Right lobe of liver (tissue), 6 donors: ENCODE data around the gene PDXP. TPM values are rescaled to one million over a fixed set of nuclear protein-coding genes. Genes with fewer than 3 reads are reported as not detected.

ENCODE experiments used
- ATAC-seq, 4 donors: fragments of 200-7000 bp; cut with Tn5 transposase; one replicate each; pipeline ENCODE4 v1.9.1; 2020; ENCODE audit warnings: mild to moderate bottlenecking in 4 of 4, moderate library complexity in 4 of 4
- DNase-seq, 3 donors: peaks; one replicate each; pipeline ENCODE4 v3.0.0-alpha.2; 2020
- H3K27ac ChIP-seq, 3 donors: fragments of 200-600 bp; one replicate each; pipeline ENCODE4 v1.8.0; 2022
- H3K27me3 ChIP-seq, 2 donors: fragments of 200-600 bp; one replicate each; pipeline ENCODE4 v1.8.0; 2022
- H3K36me3 ChIP-seq, 4 donors: fragments of 200-600 bp; sonication (generic) in 1 of 4; one replicate each; pipeline versions ENCODE4 v1.5.1 to v1.8.0; 2017 to 2022; ENCODE audit warnings: control low read depth in 1 of 4
- H3K4me1 ChIP-seq, 4 donors: fragments of 200-600 bp; sonication (generic) in 1 of 4; one replicate each; pipeline versions ENCODE4 v1.5.1 to v1.8.0; 2017 to 2022; ENCODE audit warnings: control low read depth in 1 of 4
- H3K4me3 ChIP-seq, 3 donors: fragments of 200-600 bp; one replicate each; pipeline ENCODE4 v1.8.0; 2022
- H3K9me3 ChIP-seq, 4 donors: fragments of 200-600 bp; sonication (generic) in 1 of 4; one replicate each; pipeline versions ENCODE4 v1.5.1 to v1.8.0; 2017 to 2022; ENCODE audit warnings: control low read depth in 1 of 4
- POLR2A ChIP-seq: fragments of 450-650 bp; IDR thresholded peaks from one replicate; pipeline ENCODE4 v1.6.1; 2017; ENCODE audit warnings: antibody characterized with exemption, mild to moderate bottlenecking
- WGBS: methylation state at CpG from one replicate; pipeline ENCODE4 v1.1.6; 2018; ENCODE audit warnings: low coverage, low lambda C conversion rate; ENCODE audit not compliant: insufficient coverage; ENCODE audit errors: missing lambda C conversion rate; 5-methylcytosine and 5-hydroxymethylcytosine counted together
- intact Hi-C, 2 donors: fragments of 100-400 bp; cut with DNase I; formaldehyde crosslinking; loops; one replicate each; pipeline versions ENCODE4 v1.11.2 to v1.14.1; 2022
- total RNA-seq, 6 experiments: library from RNA; depleted of rRNA in 2 of 6; stranded (reverse); fragments of >200 nt in 2 of 6; fragmentation: NEBNext Ultra II Directional in 3 of 6; extraction: Animal tissue kit (Norgen Biotek cat#: 25700) in 3 of 6; gene quantifications; one replicate each; pipeline versions ENCODE4 v1.1.0 to v1.2.4, GENCODE V29; 2016 to 2023
- TF ChIP-seq, protein P1 (sequence below), 4 donors: fragments of 200-600 bp in 3 of 4; fragments of 450-650 bp in 1 of 4; IDR thresholded peaks; one replicate each; pipeline versions ENCODE4 v1.5.1 to v1.8.0; 2016 to 2022; ENCODE audit warnings: antibody characterized with exemption in 4 of 4, mild to moderate bottlenecking in 2 of 4
- donor health status: DM: no; HTN: yes; CAD: no.
- donor health status: DM: no; HTN: no; CAD: no.
- donor health status: DM: no; HTN: no; CAD: no.
- donor health status: DM: no; HTN: yes; CAD: no.
- donor health status: DM: no; HTN: yes; CAD: no.

PDXP gene
- total RNA-seq, 6 experiments from 2014 or later: 15.7 to 63.4 (median 34.4) TPM

DNA sequence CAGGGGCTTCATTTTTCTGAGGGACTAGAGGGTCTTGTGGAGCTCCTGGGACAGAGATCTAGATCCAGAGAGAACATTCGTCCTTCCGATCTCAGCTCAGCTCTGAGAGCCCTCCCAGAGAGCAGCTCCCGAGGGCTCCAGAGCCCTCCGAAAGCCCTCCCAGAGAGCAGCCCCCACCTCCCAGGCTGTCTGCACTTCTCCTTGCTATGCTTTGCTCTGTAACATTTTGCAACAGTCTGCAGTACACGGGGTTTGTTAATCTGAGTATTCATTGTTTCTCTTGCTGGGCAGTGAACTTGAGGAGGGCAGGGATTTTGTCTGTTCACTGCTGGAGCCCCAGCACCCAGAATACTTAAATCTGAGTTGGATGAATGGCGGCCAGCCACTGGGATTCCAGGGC is 47.3 kb upstream of the PDXP start:
- no peak overlapping the region for H3K4me3 ChIP-seq
- intact Hi-C loops: no loop called here
- no peak for DNase-seq
- peaks cover 0 to 11% (median 0%) of the 10 kb centered on the region in 4 donors for H3K36me3 ChIP-seq
- peak overlapping the region; percentile 14 to 88 (median 24) for H3K27ac ChIP-seq
- ATAC-seq: no peak
- H3K9me3 ChIP-seq: no peaks in the 10 kb centered on the region
- TF ChIP-seq, protein P1, sequence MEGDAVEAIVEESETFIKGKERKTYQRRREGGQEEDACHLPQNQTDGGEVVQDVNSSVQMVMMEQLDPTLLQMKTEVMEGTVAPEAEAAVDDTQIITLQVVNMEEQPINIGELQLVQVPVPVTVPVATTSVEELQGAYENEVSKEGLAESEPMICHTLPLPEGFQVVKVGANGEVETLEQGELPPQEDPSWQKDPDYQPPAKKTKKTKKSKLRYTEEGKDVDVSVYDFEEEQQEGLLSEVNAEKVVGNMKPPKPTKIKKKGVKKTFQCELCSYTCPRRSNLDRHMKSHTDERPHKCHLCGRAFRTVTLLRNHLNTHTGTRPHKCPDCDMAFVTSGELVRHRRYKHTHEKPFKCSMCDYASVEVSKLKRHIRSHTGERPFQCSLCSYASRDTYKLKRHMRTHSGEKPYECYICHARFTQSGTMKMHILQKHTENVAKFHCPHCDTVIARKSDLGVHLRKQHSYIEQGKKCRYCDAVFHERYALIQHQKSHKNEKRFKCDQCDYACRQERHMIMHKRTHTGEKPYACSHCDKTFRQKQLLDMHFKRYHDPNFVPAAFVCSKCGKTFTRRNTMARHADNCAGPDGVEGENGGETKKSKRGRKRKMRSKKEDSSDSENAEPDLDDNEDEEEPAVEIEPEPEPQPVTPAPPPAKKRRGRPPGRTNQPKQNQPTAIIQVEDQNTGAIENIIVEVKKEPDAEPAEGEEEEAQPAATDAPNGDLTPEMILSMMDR (IDR thresholded peaks at IDR 0.05): no peak
- TF ChIP-seq POLR2A: no peak
- peaks cover 0 to 22% (median 2%) of the 10 kb centered on the region in 4 donors for H3K4me1 ChIP-seq
- H3K27me3 ChIP-seq: no peaks in the 10 kb centered on the region
- 13% methylated on average over 1 of the region's 6 CpGs for WGBS

DNA sequence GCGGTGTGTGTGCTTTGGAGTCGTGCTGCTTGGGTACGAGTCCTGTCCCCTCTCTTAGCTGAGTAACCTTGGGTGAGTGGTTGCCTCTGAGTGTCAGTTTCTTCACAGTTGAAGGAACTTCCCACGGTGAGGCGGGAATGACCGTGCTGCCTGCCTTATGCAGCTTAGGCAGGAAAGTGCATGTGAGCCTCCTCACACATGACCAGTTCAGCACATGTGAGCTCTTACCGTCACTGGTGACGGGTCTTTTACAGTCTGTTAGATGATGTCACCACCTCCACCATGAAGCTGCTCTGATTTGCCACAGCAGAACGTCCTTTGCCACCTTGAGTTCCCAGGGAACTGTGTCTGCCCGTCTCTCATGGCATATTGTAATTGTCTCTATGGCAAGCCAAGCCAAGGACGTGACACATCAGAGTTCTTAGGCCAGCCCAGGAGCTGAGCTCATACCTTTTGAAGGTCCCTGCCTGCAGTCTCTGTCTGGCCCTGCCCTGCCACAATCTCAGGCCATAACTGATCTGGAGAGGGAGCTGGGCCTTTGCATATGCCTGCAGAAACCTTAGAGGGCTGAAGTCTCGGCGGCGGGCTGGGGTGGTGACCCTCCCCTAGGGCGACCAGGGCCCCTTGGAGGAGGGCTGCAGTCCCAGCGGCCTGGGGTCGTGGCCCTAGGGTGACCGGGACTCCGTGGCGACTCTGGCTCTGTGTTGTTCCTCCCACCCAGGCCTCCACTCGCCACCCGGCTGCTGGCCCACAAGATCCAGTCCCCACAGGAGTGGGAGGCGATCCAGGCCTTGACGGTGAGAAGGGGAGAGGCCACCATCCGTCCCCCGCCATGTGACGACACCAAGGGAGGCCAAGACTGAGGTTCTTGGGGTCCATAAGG is 42.1 kb upstream of the PDXP start:
- no peak overlapping the region for H3K27ac ChIP-seq
- peaks cover 0 to 2% (median 0%) of the 10 kb centered on the region in 4 donors for H3K4me1 ChIP-seq
- intact Hi-C loops: no loop called here
- 73% methylated on average over 7 of the region's 27 CpGs for WGBS
- H3K9me3 ChIP-seq: no peaks in the 10 kb centered on the region
- ATAC-seq (no peak), DNase-seq (no peak)
- H3K27me3 ChIP-seq: no peaks in the 10 kb centered on the region
- H3K4me3 ChIP-seq: no peak overlapping the region
- no peak for TF ChIP-seq POLR2A
- TF ChIP-seq, protein P1 (IDR thresholded peaks at IDR 0.05): no peak
- H3K36me3 ChIP-seq: peaks cover 0 to 41% (median 6%) of the 10 kb centered on the region in 4 donors

GRCh38 chr22:37617431-37617830 is 41.1 kb upstream of the PDXP start:
- DNase-seq: no peak
- H3K4me3 ChIP-seq: no peak overlapping the region
- intact Hi-C loops: no loop called here
- H3K27ac ChIP-seq: no peak overlapping the region
- WGBS: 86% methylated on average over 1 of the region's 1 CpG
- no peaks in the 10 kb centered on the region for H3K9me3 ChIP-seq
- no peaks in the 10 kb centered on the region for H3K27me3 ChIP-seq
- no peak for ATAC-seq
- no peaks in the 10 kb centered on the region for H3K4me1 ChIP-seq
- TF ChIP-seq POLR2A: no peak
- TF ChIP-seq, protein P1 (IDR thresholded peaks at IDR 0.05): no peak
- H3K36me3 ChIP-seq: peaks cover 0 to 47% (median 8%) of the 10 kb centered on the region in 4 donors

DNA sequence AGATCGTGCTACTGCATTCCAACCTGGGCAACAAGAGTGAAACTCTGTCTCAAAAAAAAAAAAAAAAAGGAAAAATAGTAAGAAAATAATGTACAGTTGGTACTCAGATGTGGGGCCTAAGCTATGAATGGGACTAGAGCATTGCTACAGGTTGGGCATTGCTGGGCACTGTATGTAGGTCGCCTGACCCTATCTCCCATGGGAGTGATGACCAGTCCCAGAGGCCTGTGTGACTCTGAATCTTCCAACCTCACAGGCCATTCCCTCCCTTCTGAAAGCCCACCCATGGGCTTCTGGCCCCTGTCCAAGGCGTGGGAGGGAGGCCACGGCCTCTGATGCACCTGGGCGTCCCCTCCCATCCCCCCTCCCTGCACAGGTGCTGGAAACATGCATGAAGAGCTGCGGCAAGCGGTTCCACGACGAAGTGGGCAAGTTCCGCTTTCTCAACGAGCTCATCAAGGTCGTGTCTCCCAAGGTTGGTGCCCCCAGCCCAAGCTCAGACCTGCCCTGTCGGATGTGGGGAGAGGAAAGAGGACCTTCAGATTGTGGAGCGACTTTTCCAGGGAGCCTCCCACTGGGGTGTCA is 40.4 kb upstream of the PDXP start:
- no peaks in the 10 kb centered on the region for H3K9me3 ChIP-seq
- H3K4me1 ChIP-seq: no peaks in the 10 kb centered on the region
- H3K27me3 ChIP-seq: no peaks in the 10 kb centered on the region
- no peak for ATAC-seq
- WGBS: 100% methylated on average over 2 of the region's 14 CpGs
- TF ChIP-seq POLR2A: no peak
- TF ChIP-seq, protein P1 (IDR thresholded peaks at IDR 0.05): no peak
- H3K27ac ChIP-seq: no peak overlapping the region
- H3K36me3 ChIP-seq: peaks cover 0 to 47% (median 8%) of the 10 kb centered on the region in 4 donors
- intact Hi-C loops: no loop called here
- no peak overlapping the region for H3K4me3 ChIP-seq
- DNase-seq: no peak
